H54 (cell line): Measurements from ENCODE around the gene RPRM.
"Not testable (repeated sequence)": the region's sequence is repeated elsewhere in the genome, so short reads cannot be mapped to it uniquely, and the experiment has no call there.

ENCODE experiments used
- DNase-seq: peaks from one replicate; pipeline ENCODE4 v3.0.0; 2011; ENCODE audit warnings: low spot score, mixed read lengths; ENCODE audit not compliant: insufficient read length
- FAIRE-seq: peaks from 3 replicates; lab custom pipeline; 2011; peaks lifted over from hg19 to GRCh38; lab: Jason Lieb, UNC
- POLR2A ChIP-seq: IDR thresholded peaks from 2 replicates; pipeline ENCODE4 v1.6.1; 2011; ENCODE audit warnings: low read depth, mild to moderate bottlenecking, low read length

Gene RPRM

GRCh38 chr2:153476816-153477635 is 1.5 kb downstream of the RPRM start:
- FAIRE-seq (no peak), DNase-seq (no peak)
- TF ChIP-seq POLR2A, result no peak

GRCh38 chr2:153476491-153476815 is 2.1 kb downstream of the RPRM start:
- FAIRE-seq (no peak), DNase-seq (no peak)
- TF ChIP-seq POLR2A, result no peak

- TF ChIP-seq POLR2A, result no peak
- DNase-seq, result no peak
- FAIRE-seq, result no peak
Measured at GRCh38 chr2:153474876-153475435, 3.6 kb downstream of the RPRM start.

- DNase-seq (no peak), FAIRE-seq (no peak)
- TF ChIP-seq POLR2A, result no peak
Measured at GRCh38 chr2:153474407-153474806, 4.2 kb downstream of the RPRM start.

GRCh38 chr2:153470867-153471266 is 7.7 kb downstream of the RPRM start:
- DNase-seq (no peak), FAIRE-seq (no peak)
- no peak for TF ChIP-seq POLR2A

GRCh38 chr2:153464395-153464794 is 14.2 kb downstream of the RPRM start:
- DNase-seq, result no peak

GRCh38 chr2:153462338-153462859 is 16.2 kb downstream of the RPRM start:
- FAIRE-seq (no peak), DNase-seq (no peak)
- TF ChIP-seq POLR2A, result no peak

More at GRCh38 chr2:153464395-153464794, 14.2 kb downstream of the RPRM start:
- no peak for FAIRE-seq
- no peak for TF ChIP-seq POLR2A

GRCh38 chr2:153461453-153461852 is 17.1 kb downstream of the RPRM start:
- DNase-seq, result no peak
- TF ChIP-seq POLR2A, result no peak
- FAIRE-seq, result no peak

GRCh38 chr2:153455861-153456260 is 22.7 kb downstream of the RPRM start:
- FAIRE-seq (no peak), DNase-seq (no peak)
- TF ChIP-seq POLR2A, result no peak

GRCh38 chr2:153455403-153455802 is 23.2 kb downstream of the RPRM start:
- FAIRE-seq (no peak), DNase-seq (no peak)
- no peak for TF ChIP-seq POLR2A

GRCh38 chr2:153451611-153452010 is 27.0 kb downstream of the RPRM start:
- DNase-seq (no peak), FAIRE-seq (no peak)
- TF ChIP-seq POLR2A, result no peak

- DNase-seq, result no peak
- FAIRE-seq, result no peak
- TF ChIP-seq POLR2A, result no peak
Measured at GRCh38 chr2:153443106-153443505, 35.5 kb downstream of the RPRM start.

GRCh38 chr2:153442616-153443015 is 35.9 kb downstream of the RPRM start:
- not testable (repeated sequence) for DNase-seq, FAIRE-seq

- FAIRE-seq, result not testable (repeated sequence)
Measured at GRCh38 chr2:153440090-153440489, 38.5 kb downstream of the RPRM start.

GRCh38 chr2:153433403-153433802 is 45.2 kb downstream of the RPRM start:
- no peak for DNase-seq
- no peak for TF ChIP-seq POLR2A
- no peak for FAIRE-seq

More at GRCh38 chr2:153440090-153440489, 38.5 kb downstream of the RPRM start:
- not testable (repeated sequence) for DNase-seq
